Measurements from ENCODE around the gene TTYH2. TPM values are rescaled to one million over a fixed set of nuclear protein-coding genes. Genes with fewer than 3 reads are reported as not detected.
A peak's percentile ranks its signal among the peaks of the same experiment; 100 is the strongest.

Gene TTYH2
- total and polyA plus RNA-seq, 10 of the 15 experiments (the other 5 are each of a cell fraction or from before 2014, with no cell fraction given) = 0.26 to 25.2 (median 6.6) TPM

DNA sequence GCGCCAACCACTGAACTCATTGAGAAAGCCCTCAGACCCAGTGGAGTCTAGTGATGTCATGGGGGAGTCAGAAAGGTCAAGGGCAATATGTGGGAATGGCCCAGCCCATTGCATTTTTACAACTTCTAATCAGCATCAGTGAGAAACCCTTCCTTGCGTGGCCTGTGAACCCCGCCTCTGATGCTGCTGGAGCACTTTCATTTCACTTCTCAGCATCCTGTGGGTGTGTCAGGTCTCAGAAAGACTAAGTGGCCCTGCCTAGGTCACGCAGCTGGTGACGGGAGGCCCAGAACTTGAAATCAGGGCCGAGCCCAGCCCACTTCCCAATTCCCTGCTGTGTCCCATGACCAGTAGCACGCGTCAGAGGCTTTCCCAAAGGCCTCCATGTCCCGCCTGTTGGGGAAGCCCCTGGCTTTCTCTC lies 66.7 kb downstream of the TTYH2 start (continued):
- TF ChIP-seq, protein P1, sequence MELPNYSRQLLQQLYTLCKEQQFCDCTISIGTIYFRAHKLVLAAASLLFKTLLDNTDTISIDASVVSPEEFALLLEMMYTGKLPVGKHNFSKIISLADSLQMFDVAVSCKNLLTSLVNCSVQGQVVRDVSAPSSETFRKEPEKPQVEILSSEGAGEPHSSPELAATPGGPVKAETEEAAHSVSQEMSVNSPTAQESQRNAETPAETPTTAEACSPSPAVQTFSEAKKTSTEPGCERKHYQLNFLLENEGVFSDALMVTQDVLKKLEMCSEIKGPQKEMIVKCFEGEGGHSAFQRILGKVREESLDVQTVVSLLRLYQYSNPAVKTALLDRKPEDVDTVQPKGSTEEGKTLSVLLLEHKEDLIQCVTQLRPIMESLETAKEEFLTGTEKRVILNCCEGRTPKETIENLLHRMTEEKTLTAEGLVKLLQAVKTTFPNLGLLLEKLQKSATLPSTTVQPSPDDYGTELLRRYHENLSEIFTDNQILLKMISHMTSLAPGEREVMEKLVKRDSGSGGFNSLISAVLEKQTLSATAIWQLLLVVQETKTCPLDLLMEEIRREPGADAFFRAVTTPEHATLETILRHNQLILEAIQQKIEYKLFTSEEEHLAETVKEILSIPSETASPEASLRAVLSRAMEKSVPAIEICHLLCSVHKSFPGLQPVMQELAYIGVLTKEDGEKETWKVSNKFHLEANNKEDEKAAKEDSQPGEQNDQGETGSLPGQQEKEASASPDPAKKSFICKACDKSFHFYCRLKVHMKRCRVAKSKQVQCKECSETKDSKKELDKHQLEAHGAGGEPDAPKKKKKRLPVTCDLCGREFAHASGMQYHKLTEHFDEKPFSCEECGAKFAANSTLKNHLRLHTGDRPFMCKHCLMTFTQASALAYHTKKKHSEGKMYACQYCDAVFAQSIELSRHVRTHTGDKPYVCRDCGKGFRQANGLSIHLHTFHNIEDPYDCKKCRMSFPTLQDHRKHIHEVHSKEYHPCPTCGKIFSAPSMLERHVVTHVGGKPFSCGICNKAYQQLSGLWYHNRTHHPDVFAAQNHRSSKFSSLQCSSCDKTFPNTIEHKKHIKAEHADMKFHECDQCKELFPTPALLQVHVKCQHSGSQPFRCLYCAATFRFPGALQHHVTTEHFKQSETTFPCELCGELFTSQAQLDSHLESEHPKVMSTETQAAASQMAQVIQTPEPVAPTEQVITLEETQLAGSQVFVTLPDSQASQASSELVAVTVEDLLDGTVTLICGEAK (IDR thresholded peaks at IDR 0.05; ENCODE audit: borderline replicate concordance) = no peak

DNA sequence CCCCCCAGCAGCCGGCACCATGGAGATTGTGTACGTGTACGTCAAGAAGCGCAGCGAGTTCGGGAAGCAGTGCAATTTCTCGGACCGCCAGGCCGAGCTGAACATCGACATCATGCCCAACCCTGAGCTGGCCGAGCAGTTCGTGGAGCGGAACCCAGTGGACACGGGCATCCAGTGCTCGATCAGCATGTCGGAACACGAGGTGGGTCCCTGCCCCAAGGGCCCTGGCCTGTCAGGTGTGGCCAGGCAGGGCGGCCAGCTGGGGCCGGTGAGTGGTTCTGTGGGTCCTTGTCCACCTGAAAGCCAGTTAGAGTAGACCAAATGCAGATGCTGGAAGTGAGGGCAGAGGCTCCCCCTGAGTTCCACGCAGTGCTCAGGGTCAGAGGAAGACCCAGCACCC lies 68.4 kb downstream of the TTYH2 start:
- RAD21 ChIA-PET (ENCODE audit: unreplicated experiment) = interaction anchor here (0.8 to 8.8 kb wide), 3 partner anchors 10 to 69 kb away, joined by 3 to 102 read pairs (median 10); partner anchors contain the start of gene TTYH2
- POLR2A ChIA-PET = no interaction called here
- ATAC-seq = no peak
- H3K27me3 ChIP-seq (replicated peaks in 1 of 2; ENCODE audit: control insufficient read depth in 2 of 2, insufficient read depth in 2 of 2, low read length in 1 of 2) = no peaks in the 10 kb centered on the region
- SMC1A ChIA-PET (ENCODE audit: uncharacterized antibody, unreplicated experiment) = interaction anchor here (0.9 to 10.6 kb wide), 2 partner anchors 15 to 76 kb away, joined by 3 to 101 read pairs; no protein-coding TSS in a partner anchor
- H3K4me2 ChIP-seq (ENCODE audit: control insufficient read depth, insufficient read depth) = no peak overlapping the region
- H3K4me1 ChIP-seq (ENCODE audit: control insufficient read depth, insufficient read depth, low read length) = peaks cover 21% of the 10 kb centered on the region
- BruUV-seq (replicated peaks) = no TSS peak
- H3K9ac ChIP-seq (ENCODE audit: control insufficient read depth, insufficient read depth, low read length) = no peak overlapping the region
- WGBS (ENCODE audit: insufficient coverage, insufficient replicate concordance, low lambda C conversion rate, missing lambda C conversion rate) = 81% methylated on average over 17 of the region's 20 CpGs
- H3K79me2 ChIP-seq (ENCODE audit: control insufficient read depth, insufficient read depth, low read length) = no peaks in the 10 kb centered on the region
- H3K27ac ChIP-seq (ENCODE audit: control insufficient read depth, insufficient read depth) = peak overlapping the region; percentile 68
- FAIRE-seq = no peak
- no peak overlapping the region for H2AFZ ChIP-seq (ENCODE audit: control insufficient read depth, low read depth, low read length)
- H4K20me1 ChIP-seq (ENCODE audit: control insufficient read depth, insufficient read depth) = no peaks in the 10 kb centered on the region
- in situ Hi-C loops (cut with MboI) (loop anchor here (25.0 kb wide), 1 partner anchor 1869 kb away; no protein-coding TSS in a partner anchor), intact Hi-C loops (cut with micrococcal nuclease; ENCODE audit: unreplicated experiment) (loop anchor here (5.0 kb wide), 1 partner anchor 69 kb away; the partner anchor contains the start of gene TTYH2)
- no peak overlapping the region for H3K4me3 ChIP-seq
- no peaks in the 10 kb centered on the region; the same call in 2 of the 3 replicates for H3K9me3 ChIP-seq (replicated peaks; ENCODE audit: control insufficient read depth, insufficient read depth, low read length)
- no peaks in the 10 kb centered on the region for H3K36me3 ChIP-seq (ENCODE audit: control insufficient read depth in 2 of 2, insufficient read depth in 2 of 2, low read length in 1 of 2)
- DNase-seq (ENCODE audit: low read depth, low spot score) = no peak
- CTCF ChIA-PET = interaction anchor here (0.6 to 3.5 kb wide), 9 partner anchors 12 to 715 kb away, joined by 3 to 18 read pairs (median 4); partner anchors contain the start of gene TTYH2
- TF ChIP-seq CREM (IDR thresholded peaks at IDR 0.05; ENCODE audit: low read depth) = no peak
- no peak for TF ChIP-seq FOXK2 (IDR thresholded peaks at IDR 0.05)
- no peak for TF ChIP-seq CHD2 (IDR thresholded peaks at IDR 0.05; ENCODE audit: borderline replicate concordance, low read depth, low read length)
- no peak for TF ChIP-seq RCOR1 (conservative IDR thresholded peaks at IDR 0.05; ENCODE audit: low read depth, low read length)
- TF ChIP-seq, protein P2, sequence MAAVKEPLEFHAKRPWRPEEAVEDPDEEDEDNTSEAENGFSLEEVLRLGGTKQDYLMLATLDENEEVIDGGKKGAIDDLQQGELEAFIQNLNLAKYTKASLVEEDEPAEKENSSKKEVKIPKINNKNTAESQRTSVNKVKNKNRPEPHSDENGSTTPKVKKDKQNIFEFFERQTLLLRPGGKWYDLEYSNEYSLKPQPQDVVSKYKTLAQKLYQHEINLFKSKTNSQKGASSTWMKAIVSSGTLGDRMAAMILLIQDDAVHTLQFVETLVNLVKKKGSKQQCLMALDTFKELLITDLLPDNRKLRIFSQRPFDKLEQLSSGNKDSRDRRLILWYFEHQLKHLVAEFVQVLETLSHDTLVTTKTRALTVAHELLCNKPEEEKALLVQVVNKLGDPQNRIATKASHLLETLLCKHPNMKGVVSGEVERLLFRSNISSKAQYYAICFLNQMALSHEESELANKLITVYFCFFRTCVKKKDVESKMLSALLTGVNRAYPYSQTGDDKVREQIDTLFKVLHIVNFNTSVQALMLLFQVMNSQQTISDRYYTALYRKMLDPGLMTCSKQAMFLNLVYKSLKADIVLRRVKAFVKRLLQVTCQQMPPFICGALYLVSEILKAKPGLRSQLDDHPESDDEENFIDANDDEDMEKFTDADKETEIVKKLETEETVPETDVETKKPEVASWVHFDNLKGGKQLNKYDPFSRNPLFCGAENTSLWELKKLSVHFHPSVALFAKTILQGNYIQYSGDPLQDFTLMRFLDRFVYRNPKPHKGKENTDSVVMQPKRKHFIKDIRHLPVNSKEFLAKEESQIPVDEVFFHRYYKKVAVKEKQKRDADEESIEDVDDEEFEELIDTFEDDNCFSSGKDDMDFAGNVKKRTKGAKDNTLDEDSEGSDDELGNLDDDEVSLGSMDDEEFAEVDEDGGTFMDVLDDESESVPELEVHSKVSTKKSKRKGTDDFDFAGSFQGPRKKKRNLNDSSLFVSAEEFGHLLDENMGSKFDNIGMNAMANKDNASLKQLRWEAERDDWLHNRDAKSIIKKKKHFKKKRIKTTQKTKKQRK (IDR thresholded peaks at IDR 0.05; ENCODE audit: low read depth, low read length) = no peak
- TF ChIP-seq SIN3A (IDR thresholded peaks at IDR 0.05; ENCODE audit: low read depth, low read length) = no peak
- TF ChIP-seq SUZ12 (IDR thresholded peaks at IDR 0.05; ENCODE audit: unreplicated experiment) = no peak
- TF ChIP-seq, protein P3, sequence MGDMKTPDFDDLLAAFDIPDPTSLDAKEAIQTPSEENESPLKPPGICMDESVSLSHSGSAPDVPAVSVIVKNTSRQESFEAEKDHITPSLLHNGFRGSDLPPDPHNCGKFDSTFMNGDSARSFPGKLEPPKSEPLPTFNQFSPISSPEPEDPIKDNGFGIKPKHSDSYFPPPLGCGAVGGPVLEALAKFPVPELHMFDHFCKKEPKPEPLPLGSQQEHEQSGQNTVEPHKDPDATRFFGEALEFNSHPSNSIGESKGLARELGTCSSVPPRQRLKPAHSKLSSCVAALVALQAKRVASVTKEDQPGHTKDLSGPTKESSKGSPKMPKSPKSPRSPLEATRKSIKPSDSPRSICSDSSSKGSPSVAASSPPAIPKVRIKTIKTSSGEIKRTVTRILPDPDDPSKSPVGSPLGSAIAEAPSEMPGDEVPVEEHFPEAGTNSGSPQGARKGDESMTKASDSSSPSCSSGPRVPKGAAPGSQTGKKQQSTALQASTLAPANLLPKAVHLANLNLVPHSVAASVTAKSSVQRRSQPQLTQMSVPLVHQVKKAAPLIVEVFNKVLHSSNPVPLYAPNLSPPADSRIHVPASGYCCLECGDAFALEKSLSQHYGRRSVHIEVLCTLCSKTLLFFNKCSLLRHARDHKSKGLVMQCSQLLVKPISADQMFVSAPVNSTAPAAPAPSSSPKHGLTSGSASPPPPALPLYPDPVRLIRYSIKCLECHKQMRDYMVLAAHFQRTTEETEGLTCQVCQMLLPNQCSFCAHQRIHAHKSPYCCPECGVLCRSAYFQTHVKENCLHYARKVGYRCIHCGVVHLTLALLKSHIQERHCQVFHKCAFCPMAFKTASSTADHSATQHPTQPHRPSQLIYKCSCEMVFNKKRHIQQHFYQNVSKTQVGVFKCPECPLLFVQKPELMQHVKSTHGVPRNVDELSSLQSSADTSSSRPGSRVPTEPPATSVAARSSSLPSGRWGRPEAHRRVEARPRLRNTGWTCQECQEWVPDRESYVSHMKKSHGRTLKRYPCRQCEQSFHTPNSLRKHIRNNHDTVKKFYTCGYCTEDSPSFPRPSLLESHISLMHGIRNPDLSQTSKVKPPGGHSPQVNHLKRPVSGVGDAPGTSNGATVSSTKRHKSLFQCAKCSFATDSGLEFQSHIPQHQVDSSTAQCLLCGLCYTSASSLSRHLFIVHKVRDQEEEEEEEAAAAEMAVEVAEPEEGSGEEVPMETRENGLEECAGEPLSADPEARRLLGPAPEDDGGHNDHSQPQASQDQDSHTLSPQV (IDR thresholded peaks at IDR 0.05) = no peak
- no peak for TF ChIP-seq SUPT20H (IDR thresholded peaks at IDR 0.05; ENCODE audit: borderline replicate concordance, control insufficient read depth, low read depth, low read length)

Measured in GM12878 (cell line).